Activated CD4-positive, alpha-beta T cell treated with anti-CD3 and anti-CD28 coated beads, Interleukin-2, amount 10 ng/mL, durations not matched to agents 24 days and 14 days (primary cell): Measurements from ENCODE around the gene ANKRD23. TPM values are rescaled to one million over a fixed set of nuclear protein-coding genes. Genes with fewer than 3 reads are reported as not detected.
"Not testable (repeated sequence)": the region's sequence is repeated elsewhere in the genome, so short reads cannot be mapped to it uniquely, and the experiment has no call there.

Experiments
- DNase-seq: peaks from one replicate; pipeline ENCODE4 v3.0.0; 2022
- H3K27ac Mint-ChIP-seq: one replicate; pipeline ENCODE4 v1.8.0; 2022; ENCODE audit warnings: mild to moderate bottlenecking, mixed read lengths
- H3K27me3 Mint-ChIP-seq: one replicate; pipeline ENCODE4 v1.8.0; 2022; ENCODE audit warnings: mixed read lengths
- H3K36me3 Mint-ChIP-seq: one replicate; pipeline ENCODE4 v1.8.0; 2022; ENCODE audit warnings: low read depth, mild to moderate bottlenecking, mixed read lengths
- H3K4me1 Mint-ChIP-seq: one replicate; pipeline ENCODE4 v1.8.0; 2021; ENCODE audit warnings: mixed read lengths
- H3K4me3 Mint-ChIP-seq: one replicate; pipeline ENCODE4 v1.8.0; 2022; ENCODE audit warnings: mild to moderate bottlenecking, moderate library complexity, mixed read lengths
- H3K9me3 Mint-ChIP-seq: one replicate; pipeline ENCODE4 v1.8.0; 2021; ENCODE audit warnings: mixed read lengths
- intact Hi-C: fragments of 100-400 bp; cut with micrococcal nuclease; formaldehyde crosslinking; loops from one replicate; pipeline ENCODE4 v1.15.1; 2023
- total RNA-seq: library from RNA; stranded (reverse); gene quantifications from 2 replicates; pipeline ENCODE4 v1.2.3, GENCODE V29; 2022

Gene ANKRD23
- total RNA-seq, 1 donor from 2014 or later = 6.7 TPM

- Mint-ChIP-seq H3K4me3 (no peak overlapping the region), H3K9me3 (no peaks in the 10 kb centered on the region), H3K27ac (no peak overlapping the region), H3K27me3 (no peaks in the 10 kb centered on the region), H3K4me1 (peaks cover 9% of the 10 kb centered on the region), H3K36me3 (peaks cover 7% of the 10 kb centered on the region)
- peak; percentile 74 for DNase-seq
- intact Hi-C loops = loop anchor here (1.0 to 2.0 kb wide), 3 partner anchors 13 to 62 kb away; partner anchors contain the start of genes CNNM4 and LMAN2L
Measured at GRCh38 chr2:96801786-96802595, 41.8 kb downstream of the ANKRD23 start.

GRCh38 chr2:96801005-96801785 lies 42.6 kb downstream of the ANKRD23 start:
- H3K27me3 Mint-ChIP-seq = no peaks in the 10 kb centered on the region
- peak; percentile 91 for DNase-seq
- H3K9me3 Mint-ChIP-seq = no peaks in the 10 kb centered on the region
- H3K36me3 Mint-ChIP-seq = peaks cover 7% of the 10 kb centered on the region
- peaks cover 1% of the 10 kb centered on the region for H3K4me1 Mint-ChIP-seq
- no peak overlapping the region for H3K4me3 Mint-ChIP-seq
- no peak overlapping the region for H3K27ac Mint-ChIP-seq
- intact Hi-C loops = loop anchor here (1.0 to 2.0 kb wide), 2 partner anchors 40 to 61 kb away; partner anchors contain the start of genes CNNM4 and LMAN2L

GRCh38 chr2:96800061-96801004 lies 43.5 kb downstream of the ANKRD23 start:
- H3K27ac Mint-ChIP-seq = no peak overlapping the region
- H3K4me1 Mint-ChIP-seq = no peaks in the 10 kb centered on the region
- H3K27me3 Mint-ChIP-seq = no peaks in the 10 kb centered on the region
- H3K9me3 Mint-ChIP-seq = no peaks in the 10 kb centered on the region
- intact Hi-C loops = loop anchor here (1.0 to 2.0 kb wide), 2 partner anchors 40 to 60 kb away; partner anchors contain the start of genes CNNM4 and LMAN2L
- H3K36me3 Mint-ChIP-seq = peaks cover 7% of the 10 kb centered on the region
- no peak for DNase-seq
- no peak overlapping the region for H3K4me3 Mint-ChIP-seq

GRCh38 chr2:96799623-96799935 lies 44.2 kb downstream of the ANKRD23 start:
- H3K27ac Mint-ChIP-seq = no peak overlapping the region
- intact Hi-C loops = no loop called here

GRCh38 chr2:96798733-96799622 lies 44.8 kb downstream of the ANKRD23 start:
- intact Hi-C loops = no loop called here
- Mint-ChIP-seq H3K36me3 (peaks cover 7% of the 10 kb centered on the region), H3K9me3 (no peaks in the 10 kb centered on the region), H3K27ac (no peak overlapping the region), H3K4me3 (no peak overlapping the region), H3K27me3 (no peaks in the 10 kb centered on the region), H3K4me1 (no peaks in the 10 kb centered on the region)
- DNase-seq = no peak

More at GRCh38 chr2:96799623-96799935, 44.2 kb downstream of the ANKRD23 start:
- no peaks in the 10 kb centered on the region for H3K9me3 Mint-ChIP-seq
- H3K4me1 Mint-ChIP-seq = no peaks in the 10 kb centered on the region
- H3K27me3 Mint-ChIP-seq = no peaks in the 10 kb centered on the region
- DNase-seq = no peak
- peaks cover 7% of the 10 kb centered on the region for H3K36me3 Mint-ChIP-seq
- H3K4me3 Mint-ChIP-seq = no peak overlapping the region

GRCh38 chr2:96797066-96797625 lies 46.7 kb downstream of the ANKRD23 start:
- Mint-ChIP-seq H3K27me3 (no peaks in the 10 kb centered on the region), H3K27ac (no peak overlapping the region), H3K4me1 (no peaks in the 10 kb centered on the region), H3K4me3 (no peak overlapping the region), H3K9me3 (no peaks in the 10 kb centered on the region), H3K36me3 (peaks cover 7% of the 10 kb centered on the region)
- intact Hi-C loops = no loop called here
- no peak for DNase-seq

- DNase-seq, H3K4me1 Mint-ChIP-seq, H3K4me3 Mint-ChIP-seq, H3K27ac Mint-ChIP-seq, H3K9me3 Mint-ChIP-seq, H3K36me3 Mint-ChIP-seq, intact Hi-C loops, H3K27me3 Mint-ChIP-seq: not testable (repeated sequence)
Measured at GRCh38 chr2:96796497-96796896, 47.3 kb downstream of the ANKRD23 start.

- no peak for DNase-seq
- intact Hi-C loops = no loop called here
- no peak overlapping the region for H3K4me3 Mint-ChIP-seq
- H3K27me3 Mint-ChIP-seq = no peaks in the 10 kb centered on the region
- H3K27ac Mint-ChIP-seq = no peak overlapping the region
- peaks cover 7% of the 10 kb centered on the region for H3K36me3 Mint-ChIP-seq
- H3K9me3 Mint-ChIP-seq = no peaks in the 10 kb centered on the region
- H3K4me1 Mint-ChIP-seq = no peaks in the 10 kb centered on the region
Measured at GRCh38 chr2:96795076-96795475, 48.7 kb downstream of the ANKRD23 start.

GRCh38 chr2:96792772-96793749 lies 50.8 kb downstream of the ANKRD23 start:
- Mint-ChIP-seq H3K36me3 (no peaks in the 10 kb centered on the region), H3K4me1 (no peaks in the 10 kb centered on the region), H3K27me3 (no peaks in the 10 kb centered on the region), H3K9me3 (no peaks in the 10 kb centered on the region), H3K4me3 (no peak overlapping the region), H3K27ac (no peak overlapping the region)
- intact Hi-C loops = no loop called here
- no peak for DNase-seq

GRCh38 chr2:96789245-96789617 lies 54.6 kb downstream of the ANKRD23 start:
- no peaks in the 10 kb centered on the region for H3K9me3 Mint-ChIP-seq
- no peak overlapping the region for H3K27ac Mint-ChIP-seq
- intact Hi-C loops = no loop called here
- H3K36me3 Mint-ChIP-seq = no peaks in the 10 kb centered on the region
- no peak overlapping the region for H3K4me3 Mint-ChIP-seq
- H3K27me3 Mint-ChIP-seq = no peaks in the 10 kb centered on the region
- peaks cover 2% of the 10 kb centered on the region for H3K4me1 Mint-ChIP-seq
- DNase-seq = no peak

GRCh38 chr2:96788442-96789244 lies 55.2 kb downstream of the ANKRD23 start:
- intact Hi-C loops = no loop called here
- DNase-seq = no peak
- peaks cover 2% of the 10 kb centered on the region for H3K4me1 Mint-ChIP-seq
- no peaks in the 10 kb centered on the region for H3K27me3 Mint-ChIP-seq
- no peaks in the 10 kb centered on the region for H3K9me3 Mint-ChIP-seq
- H3K4me3 Mint-ChIP-seq = no peak overlapping the region
- no peaks in the 10 kb centered on the region for H3K36me3 Mint-ChIP-seq
- H3K27ac Mint-ChIP-seq = no peak overlapping the region
